ENCODE data around the gene MRC1.

DNA sequence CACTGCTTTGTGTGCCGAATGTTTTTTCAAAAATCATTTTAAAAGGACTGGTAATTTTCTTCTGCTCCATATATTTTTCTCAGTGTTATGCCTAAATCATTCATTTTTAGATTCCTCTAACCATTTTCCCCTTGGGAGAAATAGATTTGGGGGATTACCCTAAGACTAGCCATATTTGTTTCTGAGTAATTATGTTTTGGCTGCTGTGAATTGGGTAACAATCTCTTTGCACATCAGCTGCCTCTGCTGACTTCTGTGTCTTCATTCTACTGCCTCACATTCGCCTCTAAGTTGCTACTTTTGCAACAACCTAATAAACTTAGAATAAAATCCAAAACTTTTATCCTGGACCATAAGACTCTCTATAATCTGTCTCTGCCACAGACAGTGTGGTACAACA, 18.5 kb upstream of the MRC1 start:
- no peak for TF ChIP-seq SUZ12 (IDR thresholded peaks at IDR 0.05; ENCODE audit: extremely low read depth, insufficient read depth, insufficient read length)
- no peak for TF ChIP-seq YY1 (IDR thresholded peaks at IDR 0.05; ENCODE audit: insufficient read depth, insufficient read length)
